Endothelial cell (in vitro differentiated cells): ENCODE results near the gene EPHA3. TPM values are rescaled to one million over a fixed set of nuclear protein-coding genes. Genes with fewer than 3 reads are reported as not detected.

ENCODE experiments used
- DNase-seq: peaks from one replicate; pipeline ENCODE4 v3.0.0; 2021; ENCODE audit warnings: low spot score
- H3K27ac Mint-ChIP-seq: one replicate; pipeline ENCODE4 v1.8.0; 2021; ENCODE audit warnings: mixed read lengths, inconsistent platforms; ENCODE audit not compliant: unreplicated experiment
- H3K27me3 Mint-ChIP-seq: one replicate; pipeline ENCODE4 v1.8.0; 2021; ENCODE audit warnings: mild to moderate bottlenecking, moderate library complexity, mixed read lengths, inconsistent platforms; ENCODE audit not compliant: unreplicated experiment
- H3K36me3 Mint-ChIP-seq: one replicate; pipeline ENCODE4 v1.8.0; 2021; ENCODE audit warnings: mild to moderate bottlenecking, low read depth, mixed read lengths, inconsistent platforms; ENCODE audit not compliant: unreplicated experiment
- H3K4me1 Mint-ChIP-seq: one replicate; pipeline ENCODE4 v1.8.0; 2021; ENCODE audit warnings: mild to moderate bottlenecking, mixed read lengths, inconsistent platforms; ENCODE audit not compliant: unreplicated experiment
- H3K4me3 Mint-ChIP-seq: one replicate; pipeline ENCODE4 v1.8.0; 2021; ENCODE audit warnings: mild to moderate bottlenecking, mixed read lengths, inconsistent platforms; ENCODE audit not compliant: unreplicated experiment
- H3K9me3 Mint-ChIP-seq: one replicate; pipeline ENCODE4 v1.8.0; 2021; ENCODE audit warnings: mixed read lengths, inconsistent platforms; ENCODE audit not compliant: unreplicated experiment
- total RNA-seq: library from RNA; stranded (reverse); fragmentation: NEBNext Ultra II Directional; extraction: Animal tissue kit (Norgen Biotek cat#: 25700); gene quantifications from one replicate; pipeline ENCODE4 v1.2.1, GENCODE V29; 2021; ENCODE audit not compliant: unreplicated experiment
- TF ChIP-seq, protein P1 (sequence below): fragments of 200-600 bp; sonication (generic); IDR thresholded peaks from one replicate; pipeline ENCODE4 v1.5.0; 2021; ENCODE audit warnings: antibody characterized with exemption; ENCODE audit not compliant: unreplicated experiment

The EPHA3 gene
- total RNA-seq, 1 donor from 2014 or later = not detected

DNA sequence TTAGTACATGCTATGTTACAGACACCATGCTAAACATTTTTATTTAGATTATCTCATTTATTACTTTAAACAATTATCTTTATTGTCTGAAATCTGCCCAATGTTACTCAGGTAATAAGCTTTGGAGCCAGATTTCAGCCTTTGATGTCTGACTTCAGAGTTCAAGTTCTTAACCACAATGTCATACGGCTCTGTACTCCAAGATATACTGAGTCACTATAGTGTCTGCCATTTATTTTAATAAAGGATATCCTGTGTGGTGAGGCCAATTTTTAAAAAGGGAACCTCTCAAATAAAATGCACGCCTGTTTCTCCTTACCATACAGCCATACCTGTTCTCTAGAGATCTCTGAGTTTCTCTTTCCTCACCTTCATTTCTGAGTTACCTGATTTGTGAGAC, 193.1 kb downstream of the EPHA3 start:
- no peaks in the 10 kb centered on the region for H3K36me3 Mint-ChIP-seq
- H3K27me3 Mint-ChIP-seq = no peaks in the 10 kb centered on the region
- TF ChIP-seq, protein P1, sequence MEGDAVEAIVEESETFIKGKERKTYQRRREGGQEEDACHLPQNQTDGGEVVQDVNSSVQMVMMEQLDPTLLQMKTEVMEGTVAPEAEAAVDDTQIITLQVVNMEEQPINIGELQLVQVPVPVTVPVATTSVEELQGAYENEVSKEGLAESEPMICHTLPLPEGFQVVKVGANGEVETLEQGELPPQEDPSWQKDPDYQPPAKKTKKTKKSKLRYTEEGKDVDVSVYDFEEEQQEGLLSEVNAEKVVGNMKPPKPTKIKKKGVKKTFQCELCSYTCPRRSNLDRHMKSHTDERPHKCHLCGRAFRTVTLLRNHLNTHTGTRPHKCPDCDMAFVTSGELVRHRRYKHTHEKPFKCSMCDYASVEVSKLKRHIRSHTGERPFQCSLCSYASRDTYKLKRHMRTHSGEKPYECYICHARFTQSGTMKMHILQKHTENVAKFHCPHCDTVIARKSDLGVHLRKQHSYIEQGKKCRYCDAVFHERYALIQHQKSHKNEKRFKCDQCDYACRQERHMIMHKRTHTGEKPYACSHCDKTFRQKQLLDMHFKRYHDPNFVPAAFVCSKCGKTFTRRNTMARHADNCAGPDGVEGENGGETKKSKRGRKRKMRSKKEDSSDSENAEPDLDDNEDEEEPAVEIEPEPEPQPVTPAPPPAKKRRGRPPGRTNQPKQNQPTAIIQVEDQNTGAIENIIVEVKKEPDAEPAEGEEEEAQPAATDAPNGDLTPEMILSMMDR = no peak
- no peak overlapping the region for H3K27ac Mint-ChIP-seq
- H3K4me3 Mint-ChIP-seq = no peak overlapping the region
- no peaks in the 10 kb centered on the region for H3K4me1 Mint-ChIP-seq
- DNase-seq = no peak
- no peaks in the 10 kb centered on the region for H3K9me3 Mint-ChIP-seq

DNA sequence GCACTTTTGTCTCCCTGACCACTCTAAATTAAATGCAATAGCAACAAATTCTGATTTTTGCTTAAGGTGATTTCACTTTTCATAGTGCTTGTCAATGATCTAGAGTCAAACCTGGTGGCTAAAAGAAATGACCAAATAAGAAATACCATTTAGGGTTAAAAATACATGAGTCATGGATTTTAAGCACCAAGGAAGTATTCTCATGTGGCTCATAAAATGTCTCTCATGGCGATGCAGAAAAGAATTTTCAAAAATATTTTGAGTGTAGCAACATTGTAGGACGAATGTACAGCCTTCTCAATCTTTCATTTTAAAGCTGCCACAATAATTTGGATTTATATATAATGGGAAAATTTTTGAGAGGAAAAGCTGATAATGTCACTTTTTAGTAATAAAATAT, 193.6 kb downstream of the EPHA3 start:
- no peak overlapping the region for H3K4me3 Mint-ChIP-seq
- H3K4me1 Mint-ChIP-seq = no peaks in the 10 kb centered on the region
- no peak overlapping the region for H3K27ac Mint-ChIP-seq
- DNase-seq = no peak
- H3K36me3 Mint-ChIP-seq = no peaks in the 10 kb centered on the region
- TF ChIP-seq, protein P1 = no peak
- H3K9me3 Mint-ChIP-seq = no peaks in the 10 kb centered on the region
- no peaks in the 10 kb centered on the region for H3K27me3 Mint-ChIP-seq

DNA sequence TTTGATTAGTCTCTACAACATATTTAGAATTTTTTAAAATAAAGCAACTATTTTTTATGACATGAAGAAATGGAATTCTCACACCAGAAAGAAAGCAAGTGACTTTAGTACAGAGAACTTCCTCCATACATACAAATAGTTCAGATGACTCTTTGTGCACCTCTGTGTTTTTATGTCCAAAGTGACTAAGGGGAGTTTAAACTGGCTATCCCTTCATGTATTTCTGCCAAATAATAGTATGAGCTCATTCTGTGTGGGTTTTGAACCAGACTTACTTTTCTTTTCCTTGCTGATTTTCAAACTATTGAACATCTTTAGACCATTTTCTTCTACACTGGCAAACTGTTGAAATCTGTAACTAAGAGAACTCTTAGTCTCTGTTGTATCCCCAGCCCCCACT, 196.3 kb downstream of the EPHA3 start:
- TF ChIP-seq, protein P1 = no peak
- Mint-ChIP-seq H3K4me3 (no peak overlapping the region), H3K36me3 (no peaks in the 10 kb centered on the region), H3K4me1 (no peaks in the 10 kb centered on the region), H3K27ac (no peak overlapping the region), H3K9me3 (no peaks in the 10 kb centered on the region), H3K27me3 (no peaks in the 10 kb centered on the region)
- DNase-seq = no peak

DNA sequence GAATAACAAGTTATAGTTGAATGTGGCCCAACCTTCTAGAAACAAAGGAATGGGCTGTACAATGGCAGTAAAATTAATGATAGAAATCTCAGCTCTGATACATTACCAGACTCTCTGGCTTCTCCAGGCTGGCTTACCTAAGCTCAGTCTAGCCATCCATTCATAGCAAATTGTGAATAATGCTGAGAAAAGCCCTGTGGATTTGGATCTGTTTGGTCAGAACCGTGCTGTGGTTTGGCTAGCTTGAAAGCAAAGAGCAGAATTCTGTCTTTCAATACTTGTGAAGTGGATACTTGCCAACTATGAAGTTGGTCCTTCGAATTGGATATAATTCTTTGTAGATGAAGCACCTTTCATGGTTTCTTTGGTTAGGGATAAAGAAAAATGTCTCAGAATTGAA, 199.1 kb downstream of the EPHA3 start:
- no peaks in the 10 kb centered on the region for H3K27me3 Mint-ChIP-seq
- H3K4me1 Mint-ChIP-seq = no peaks in the 10 kb centered on the region
- DNase-seq = no peak
- H3K36me3 Mint-ChIP-seq = no peaks in the 10 kb centered on the region
- H3K4me3 Mint-ChIP-seq = no peak overlapping the region
- H3K27ac Mint-ChIP-seq = no peak overlapping the region
- H3K9me3 Mint-ChIP-seq = no peaks in the 10 kb centered on the region
- TF ChIP-seq, protein P1 = no peak

DNA sequence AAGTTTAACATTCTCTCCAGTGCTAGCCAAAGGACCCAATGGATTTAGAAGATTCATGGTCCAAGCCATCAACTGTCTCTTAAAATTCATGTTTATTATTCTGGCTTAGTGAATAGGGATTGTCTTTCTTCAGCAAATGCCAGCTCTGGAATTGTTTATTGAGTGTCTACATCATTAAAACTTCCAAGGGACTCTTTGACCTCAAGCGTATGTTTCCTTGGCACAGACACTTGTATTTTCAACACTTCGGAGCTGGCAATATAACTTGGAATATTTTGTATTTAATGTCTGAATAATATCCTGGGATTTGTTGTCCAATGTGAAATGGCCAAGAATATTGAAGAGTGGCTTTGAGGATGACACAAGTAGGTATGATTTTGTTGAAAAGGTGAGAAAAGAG, 204.2 kb downstream of the EPHA3 start:
- DNase-seq = no peak
- Mint-ChIP-seq H3K9me3 (no peaks in the 10 kb centered on the region), H3K36me3 (no peaks in the 10 kb centered on the region), H3K27me3 (no peaks in the 10 kb centered on the region), H3K27ac (no peak overlapping the region), H3K4me1 (no peaks in the 10 kb centered on the region), H3K4me3 (no peak overlapping the region)
- TF ChIP-seq, protein P1 = no peak
